GM18519 (cell line): ENCODE measurements around the gene SF3B6.
A peak's percentile ranks its signal among the peaks of the same experiment; 100 is the strongest.
"Not testable (repeated sequence)": the region's sequence is repeated elsewhere in the genome, so short reads cannot be mapped to it uniquely, and the experiment has no call there.

ENCODE experiments used
- ATAC-seq: cut with Tn5 transposase; IDR thresholded peaks from one replicate; pipeline ENCODE4 v1.9.1; 2021; ENCODE audit warnings: mild to moderate bottlenecking, moderate library complexity; ENCODE audit not compliant: unreplicated experiment, low FRiP score

Gene SF3B6

GRCh38 chr2:24054366-24055010 lies 21.6 kb downstream of the SF3B6 start:
- no peak for ATAC-seq

- ATAC-seq, result no peak
These were observed 23.2 kb downstream of the SF3B6 start for GRCh38 chr2:24052951-24053350.

GRCh38 chr2:24051833-24052232 lies 24.3 kb downstream of the SF3B6 start:
- no peak for ATAC-seq

- ATAC-seq, result no peak
These were observed 25.8 kb downstream of the SF3B6 start for GRCh38 chr2:24050041-24050979.

GRCh38 chr2:24049485-24050021 lies 26.6 kb downstream of the SF3B6 start, which contains the start of gene FKBP1B:
Gene FKBP1B (plus strand): TSS chr2:24049741. CDS start chr2:24049850, 109 bp downstream.
- no peak for ATAC-seq

- ATAC-seq, result no peak
These were observed 27.2 kb downstream of the SF3B6 start for GRCh38 chr2:24048769-24049484.

- ATAC-seq, result no peak
These were observed 28.5 kb downstream of the SF3B6 start for GRCh38 chr2:24047703-24048033.

GRCh38 chr2:24046930-24047702 lies 29.0 kb downstream of the SF3B6 start, which contains the start of gene WDCP:
Gene WDCP (minus strand): TSS chr2:24047391. CDS start chr2:24039494, 7,897 bp downstream.
- peak; percentile 98 for ATAC-seq

GRCh38 chr2:24046599-24046929 lies 29.6 kb downstream of the SF3B6 start:
- no peak for ATAC-seq

GRCh38 chr2:24045511-24046508 lies 30.3 kb downstream of the SF3B6 start:
- ATAC-seq, result no peak

- ATAC-seq, result not testable (repeated sequence)
These were observed 33.0 kb downstream of the SF3B6 start for GRCh38 chr2:24043133-24043532.

GRCh38 chr2:24040511-24040910 lies 35.6 kb downstream of the SF3B6 start:
- no peak for ATAC-seq

GRCh38 chr2:24038786-24039499 lies 37.2 kb downstream of the SF3B6 start:
- no peak for ATAC-seq

GRCh38 chr2:24026233-24026632 lies 49.9 kb downstream of the SF3B6 start:
- no peak for ATAC-seq

GRCh38 chr2:24024996-24025663 lies 51.0 kb downstream of the SF3B6 start:
- no peak for ATAC-seq

- no peak for ATAC-seq
These were observed 52.1 kb downstream of the SF3B6 start for GRCh38 chr2:24024018-24024417.

GRCh38 chr2:24022975-24023575 lies 53.1 kb downstream of the SF3B6 start:
- ATAC-seq, result no peak
